Measurements from ENCODE around the gene CACNA1B.

DNA sequence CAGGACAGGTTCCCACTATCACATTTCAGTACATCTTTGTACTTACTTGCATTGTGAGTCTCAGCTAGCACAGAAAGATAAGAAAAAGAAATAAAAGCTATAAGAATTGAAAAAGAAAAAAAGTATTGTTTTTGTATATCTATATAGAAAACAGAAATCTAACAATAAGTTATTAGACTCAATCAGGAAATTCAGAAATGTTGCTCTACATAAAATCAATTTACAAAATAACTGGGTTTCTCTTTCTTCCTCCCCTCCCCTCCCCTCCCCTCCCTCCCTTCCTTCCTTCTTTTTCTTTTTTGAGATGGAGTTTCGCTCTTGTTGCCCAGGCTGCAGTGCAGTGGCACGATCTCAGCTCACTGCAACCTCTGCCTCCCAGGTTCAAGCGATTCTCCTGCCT, 7.2 kb upstream of the CACNA1B start:
- TF ChIP-seq, protein P1, sequence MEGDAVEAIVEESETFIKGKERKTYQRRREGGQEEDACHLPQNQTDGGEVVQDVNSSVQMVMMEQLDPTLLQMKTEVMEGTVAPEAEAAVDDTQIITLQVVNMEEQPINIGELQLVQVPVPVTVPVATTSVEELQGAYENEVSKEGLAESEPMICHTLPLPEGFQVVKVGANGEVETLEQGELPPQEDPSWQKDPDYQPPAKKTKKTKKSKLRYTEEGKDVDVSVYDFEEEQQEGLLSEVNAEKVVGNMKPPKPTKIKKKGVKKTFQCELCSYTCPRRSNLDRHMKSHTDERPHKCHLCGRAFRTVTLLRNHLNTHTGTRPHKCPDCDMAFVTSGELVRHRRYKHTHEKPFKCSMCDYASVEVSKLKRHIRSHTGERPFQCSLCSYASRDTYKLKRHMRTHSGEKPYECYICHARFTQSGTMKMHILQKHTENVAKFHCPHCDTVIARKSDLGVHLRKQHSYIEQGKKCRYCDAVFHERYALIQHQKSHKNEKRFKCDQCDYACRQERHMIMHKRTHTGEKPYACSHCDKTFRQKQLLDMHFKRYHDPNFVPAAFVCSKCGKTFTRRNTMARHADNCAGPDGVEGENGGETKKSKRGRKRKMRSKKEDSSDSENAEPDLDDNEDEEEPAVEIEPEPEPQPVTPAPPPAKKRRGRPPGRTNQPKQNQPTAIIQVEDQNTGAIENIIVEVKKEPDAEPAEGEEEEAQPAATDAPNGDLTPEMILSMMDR (IDR thresholded peaks at IDR 0.05), result no peak
- no peak for TF ChIP-seq POLR2A (IDR thresholded peaks at IDR 0.05)
- no peak for TF ChIP-seq EP300 (IDR thresholded peaks at IDR 0.05)
- no peak for TF ChIP-seq POLR2AphosphoS5 (IDR thresholded peaks at IDR 0.05)

Measured in sigmoid colon (tissue), 4 donors.